IMR-90 (cell line): ENCODE results near the gene NGEF. TPM values are rescaled to one million over a fixed set of nuclear protein-coding genes. Genes with fewer than 3 reads are reported as not detected.

Experiments
- ATAC-seq: fragments of 200-7000 bp; cut with Tn5 transposase; 2 replicates; pipeline ENCODE4 v1.9.1; 2020; ENCODE audit warnings: low read depth, mild to moderate bottlenecking, moderate library complexity
- BruUV-seq: library from RNA; stranded (reverse); fragments of 400-500 nt; replicated peaks from 2 replicates; lab custom pipeline; 2021; lab: Mats Ljungman, UMichigan
- CTCF ChIA-PET: fragments of 300-600 bp; formaldehyde crosslinking; extraction: SDS; loops from one replicate; lab custom pipeline; 2021; ENCODE audit warnings: antibody characterized with exemption; lab: Yijun Ruan, JAX
- POLR2A ChIA-PET: fragments of 300-600 bp; sonication (Branson Sonifier 250); formaldehyde crosslinking; loops from one replicate; lab custom pipeline; 2022; ENCODE audit warnings: antibody characterized with exemption; ENCODE audit not compliant: unreplicated experiment; lab: Charles Lee
- DNase-seq: peaks from one replicate; pipeline ENCODE4 v3.0.0; 2013
- H2AFZ ChIP-seq: replicated peaks from 2 replicates; pipeline ENCODE3; 2013; ENCODE audit warnings: low read length, mild to moderate bottlenecking; ENCODE audit not compliant: poor library complexity
- H2AK5ac ChIP-seq: 2 replicates; pipeline ENCODE4 v1.6.1; 2013; ENCODE audit warnings: low read depth, low read length, inconsistent platforms
- H2AK9ac ChIP-seq: replicated peaks from 2 replicates; pipeline ENCODE3; 2013; ENCODE audit warnings: mild to moderate bottlenecking, low read depth, low read length, moderate library complexity; ENCODE audit not compliant: poor library complexity
- H2BK120ac ChIP-seq: 2 replicates; pipeline ENCODE4 v1.6.1; 2013; ENCODE audit warnings: low read depth, low read length, inconsistent platforms
- H2BK15ac ChIP-seq: 3 replicates; pipeline ENCODE4 v1.6.1; 2013; ENCODE audit warnings: low read depth, low read length, inconsistent platforms
- H2BK20ac ChIP-seq: 2 replicates; pipeline ENCODE4 v1.6.1; 2013; ENCODE audit warnings: low read depth, mild to moderate bottlenecking, inconsistent platforms, low read length, moderate library complexity
- H2BK5ac ChIP-seq: 2 replicates; pipeline ENCODE4 v1.6.1; 2013; ENCODE audit warnings: mild to moderate bottlenecking, low read depth, low read length, inconsistent platforms; ENCODE audit not compliant: poor library complexity, severe bottlenecking
- H3K14ac ChIP-seq: replicated peaks from 2 replicates; pipeline ENCODE4 v1.6.1; 2013; ENCODE audit warnings: low read depth, low read length, inconsistent platforms
- H3K18ac ChIP-seq: 2 replicates; pipeline ENCODE4 v1.6.1; 2013; ENCODE audit warnings: low read depth, low read length, control low read depth
- H3K23ac ChIP-seq: 2 replicates; pipeline ENCODE4 v1.6.1; 2013; ENCODE audit warnings: low read depth, low read length, inconsistent platforms
- H3K27ac ChIP-seq: 2 replicates; pipeline ENCODE4 v1.5.1; 2013; ENCODE audit warnings: mild to moderate bottlenecking, control low read depth, low read length; ENCODE audit not compliant: insufficient read depth
- H3K27me3 ChIP-seq: 2 replicates; pipeline ENCODE4 v1.6.1; 2013; ENCODE audit warnings: low read length; ENCODE audit not compliant: control insufficient read depth, insufficient read depth
- H3K36me3 ChIP-seq: 2 replicates; pipeline ENCODE4 v1.6.1; 2013; ENCODE audit warnings: low read length, mixed read lengths; ENCODE audit not compliant: control insufficient read depth, insufficient read depth
- H3K4ac ChIP-seq: 2 replicates; pipeline ENCODE4 v1.6.1; 2013; ENCODE audit warnings: low read depth, low read length, inconsistent platforms
- H3K4me1 ChIP-seq: 2 replicates; pipeline ENCODE4 v1.6.1; 2013; ENCODE audit warnings: low read length, mixed read lengths; ENCODE audit not compliant: control insufficient read depth, insufficient read depth
- H3K4me2 ChIP-seq: 2 replicates; pipeline ENCODE4 v1.6.1; 2013; ENCODE audit warnings: low read depth, mild to moderate bottlenecking, control low read depth, low read length, moderate library complexity
- H3K4me3 ChIP-seq: 2 replicates; pipeline ENCODE4 v1.5.1; 2013; ENCODE audit warnings: low read depth, mild to moderate bottlenecking, control low read depth, low read length, moderate library complexity; ENCODE audit not compliant: insufficient read depth
- H3K56ac ChIP-seq: 2 replicates; pipeline ENCODE4 v1.6.1; 2013; ENCODE audit warnings: low read length, inconsistent platforms; ENCODE audit not compliant: insufficient read depth; ENCODE audit errors: extremely low read depth
- H3K79me1 ChIP-seq, 2 experiments: 2 replicates each; pipeline ENCODE4 v1.6.1; 2013; ENCODE audit warnings: low read length in 2 of 2, inconsistent platforms in 1 of 2, low read depth in 1 of 2
- H3K9ac ChIP-seq: 2 replicates; pipeline ENCODE4 v1.6.1; 2013; ENCODE audit warnings: low read depth, low read length, control low read depth
- H3K9me1 ChIP-seq: 2 replicates; pipeline ENCODE4 v1.6.1; 2013; ENCODE audit warnings: low read length, inconsistent platforms; ENCODE audit not compliant: insufficient read depth
- H3K9me3 ChIP-seq: 2 replicates; pipeline ENCODE4 v1.6.1; 2013; ENCODE audit warnings: low read length; ENCODE audit not compliant: control insufficient read depth, insufficient read depth
- H4K20me1 ChIP-seq: 2 replicates; pipeline ENCODE4 v1.6.1; 2013; ENCODE audit warnings: low read length, inconsistent platforms; ENCODE audit not compliant: insufficient read depth
- H4K5ac ChIP-seq: 2 replicates; pipeline ENCODE4 v1.6.1; 2013; ENCODE audit warnings: mild to moderate bottlenecking, low read depth, low read length, control low read depth
- H4K8ac ChIP-seq, 2 experiments: 2 replicates each; pipeline ENCODE4 v1.6.1; 2013; ENCODE audit warnings: low read depth in 2 of 2, low read length in 2 of 2, control low read depth in 1 of 2, inconsistent platforms in 1 of 2
- H4K91ac ChIP-seq: 2 replicates; pipeline ENCODE4 v1.6.1; 2013; ENCODE audit warnings: low read depth, low read length, inconsistent platforms; ENCODE audit not compliant: insufficient read depth
- BHLHE40 ChIP-seq: fragments of 150-350 bp; IDR thresholded peaks from 2 replicates; pipeline ENCODE4 v1.6.1; 2016; ENCODE audit warnings: mild to moderate bottlenecking, low read depth, low read length
- CHD1 ChIP-seq: IDR thresholded peaks from 2 replicates; pipeline ENCODE4 v1.6.1; 2012; ENCODE audit warnings: low read depth, low read length, improper control_type of control experiment
- FOS ChIP-seq: fragments of 150-350 bp; IDR thresholded peaks from 2 replicates; pipeline ENCODE4 v1.6.1; 2016; ENCODE audit warnings: low read depth, low read length
- MXI1 ChIP-seq: IDR thresholded peaks from 2 replicates; pipeline ENCODE4 v1.6.1; 2012; ENCODE audit warnings: low read depth, mild to moderate bottlenecking, low read length, moderate library complexity, borderline replicate concordance
- NFE2L2 ChIP-seq: fragments of 150-350 bp; IDR thresholded peaks from 2 replicates; pipeline ENCODE4 v1.6.1; 2016; ENCODE audit warnings: low read depth, mild to moderate bottlenecking, low read length
- POLR2A ChIP-seq: IDR thresholded peaks from 2 replicates; pipeline ENCODE4 v1.6.1; 2012; ENCODE audit warnings: mild to moderate bottlenecking, low read depth, low read length
- RAD21 ChIP-seq: IDR thresholded peaks from 2 replicates; pipeline ENCODE4 v1.6.1; 2012; ENCODE audit warnings: low read length, improper control_type of control experiment
- SMC3 ChIP-seq: fragments of 150-350 bp; IDR thresholded peaks from 2 replicates; pipeline ENCODE4 v1.6.1; 2016; ENCODE audit warnings: low read depth, mild to moderate bottlenecking, antibody characterized with exemption, low read length, moderate library complexity
- WGBS, 2 experiments: methylation state at CpG; one replicate each; pipeline versions ENCODE4 v1.1.5 to v1.1.7; 2013; ENCODE audit warnings: missing lambda C conversion rate in 2 of 2; ENCODE audit not compliant: insufficient read length in 1 of 2; ENCODE audit errors: extremely low coverage in 2 of 2; 5-methylcytosine and 5-hydroxymethylcytosine counted together
- dilution Hi-C: fragments of 300-500 bp; cut with HindIII; formaldehyde crosslinking; loops from one replicate; pipeline ENCODE4 v1.14.3; 2018; ENCODE audit warnings: low sequenced_read_pairs; ENCODE audit not compliant: unreplicated experiment
- in situ Hi-C: fragments of 300-500 bp; cut with MboI; formaldehyde crosslinking; loops from 3 replicates; pipeline ENCODE4 v1.14.3; 2019; ENCODE audit warnings: low sequenced_read_pairs, inconsistent platforms, mixed read lengths
- intact Hi-C: fragments of 100-400 bp; cut with micrococcal nuclease; formaldehyde crosslinking; loops from 2 replicates; pipeline ENCODE4 v1.10.0; 2022
- polyA plus RNA-seq, 3 experiments: library from polyadenylated mRNA; depleted of rRNA; stranded (reverse); fragments of >200 nt; gene quantifications; 2 replicates each; pipeline ENCODE4 v1.2.3, GENCODE V29; 2012; ENCODE audit warnings: low replicate concordance in 1 of 3
- total RNA-seq: library from RNA; depleted of rRNA; stranded (reverse); fragments of >200 nt; gene quantifications from 2 replicates; pipeline ENCODE4 v1.2.3, GENCODE V29; 2012
- TF ChIP-seq, protein P1 (sequence below): fragments of 150-350 bp; IDR thresholded peaks from 2 replicates; pipeline ENCODE4 v1.6.1; 2016; ENCODE audit warnings: low read depth, mild to moderate bottlenecking, low read length, moderate library complexity, borderline replicate concordance

The NGEF gene
- total and polyA plus RNA-seq, 2 of the 4 experiments (the other 2 are of a cell fraction): 1.1 to 1.7 TPM

DNA sequence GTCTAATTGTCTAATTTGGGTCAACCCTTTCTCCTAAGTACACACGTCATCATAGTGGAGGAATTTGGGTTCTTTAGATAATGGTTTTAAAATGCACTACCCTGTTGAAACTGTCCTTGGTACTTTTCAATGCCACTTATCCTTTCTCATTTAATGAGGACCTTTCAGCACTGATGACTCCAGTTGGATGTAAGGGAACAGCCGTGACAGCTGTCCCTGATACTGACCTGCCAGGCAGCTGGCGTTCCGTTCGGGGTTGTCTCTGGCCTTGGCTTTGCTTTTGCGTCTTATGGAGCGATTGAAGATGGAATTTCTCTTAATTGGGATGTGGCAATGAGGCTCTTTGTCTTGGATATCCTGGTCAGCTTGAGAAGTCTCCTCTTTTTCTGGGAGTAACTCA, 38.7 kb downstream of the NGEF start:
- DNase-seq (no peak), ATAC-seq (no peak)
- no peak overlapping the region for H2BK5ac ChIP-seq
- no peaks in the 10 kb centered on the region for H3K79me1 ChIP-seq
- H3K18ac ChIP-seq: no peak overlapping the region
- H3K27me3 ChIP-seq: peaks cover 29% of the 10 kb centered on the region
- TF ChIP-seq FOS: no peak
- TF ChIP-seq RAD21: no peak
- no peak for TF ChIP-seq MXI1
- no peak for TF ChIP-seq CHD1
- TF ChIP-seq BHLHE40: no peak
- TF ChIP-seq POLR2A: no peak
- no peak for TF ChIP-seq SMC3
- TF ChIP-seq NFE2L2: no peak
- TF ChIP-seq, protein P1, sequence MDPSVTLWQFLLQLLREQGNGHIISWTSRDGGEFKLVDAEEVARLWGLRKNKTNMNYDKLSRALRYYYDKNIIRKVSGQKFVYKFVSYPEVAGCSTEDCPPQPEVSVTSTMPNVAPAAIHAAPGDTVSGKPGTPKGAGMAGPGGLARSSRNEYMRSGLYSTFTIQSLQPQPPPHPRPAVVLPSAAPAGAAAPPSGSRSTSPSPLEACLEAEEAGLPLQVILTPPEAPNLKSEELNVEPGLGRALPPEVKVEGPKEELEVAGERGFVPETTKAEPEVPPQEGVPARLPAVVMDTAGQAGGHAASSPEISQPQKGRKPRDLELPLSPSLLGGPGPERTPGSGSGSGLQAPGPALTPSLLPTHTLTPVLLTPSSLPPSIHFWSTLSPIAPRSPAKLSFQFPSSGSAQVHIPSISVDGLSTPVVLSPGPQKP: no peak
- dilution Hi-C loops: no loop called here
- no peak overlapping the region for H3K4ac ChIP-seq
- intact Hi-C loops: no loop called here
- H3K4me2 ChIP-seq: no peak overlapping the region
- no peak overlapping the region for H3K56ac ChIP-seq
- H4K20me1 ChIP-seq: no peaks in the 10 kb centered on the region
- in situ Hi-C loops: no loop called here
- no peaks in the 10 kb centered on the region for H3K36me3 ChIP-seq
- no peak overlapping the region for H2BK20ac ChIP-seq
- H3K27ac ChIP-seq: no peak overlapping the region
- H2BK15ac ChIP-seq: no peak overlapping the region
- H2AK5ac ChIP-seq: no peak overlapping the region
- no peak overlapping the region for H3K9ac ChIP-seq
- H3K9me3 ChIP-seq: peaks cover 2% of the 10 kb centered on the region; the same call in 1 of the 2 replicates
- no peak overlapping the region for H2BK120ac ChIP-seq
- no peak overlapping the region for H3K4me3 ChIP-seq
- H2AFZ ChIP-seq: no peak overlapping the region
- no peak overlapping the region for H4K5ac ChIP-seq
- no TSS peak for BruUV-seq
- no peak overlapping the region for H3K23ac ChIP-seq
- no peak overlapping the region for H4K8ac ChIP-seq
- no peak overlapping the region for H4K91ac ChIP-seq
- H3K4me1 ChIP-seq: no peaks in the 10 kb centered on the region
- CTCF ChIA-PET: no interaction called here
- no peak overlapping the region for H2AK9ac ChIP-seq
- H3K14ac ChIP-seq: no peak overlapping the region
- H3K9me1 ChIP-seq: no peaks in the 10 kb centered on the region
- POLR2A ChIA-PET: no interaction called here
- WGBS, 2 experiments: no CpG with 5 or more reads among the region's 7 CpGs
